H1 (cell line): ENCODE data around the gene GALNT17.

Source experiments
- CEBPB ChIP-seq: IDR thresholded peaks from 2 replicates; pipeline ENCODE4 v1.6.1; 2012; ENCODE audit warnings: low read depth, low read length
- CHD2 ChIP-seq: IDR thresholded peaks from 2 replicates; pipeline ENCODE4 v1.6.1; 2012; ENCODE audit warnings: low read length, improper control_type of control experiment
- EP300 ChIP-seq, 2 experiments: IDR thresholded peaks; 1 replicate in 1 of 2; 2 replicates in 1 of 2; pipeline ENCODE4 v1.6.1; 2011 to 2012; ENCODE audit warnings: low read depth in 2 of 2, low read length in 2 of 2, mild to moderate bottlenecking in 2 of 2, borderline replicate concordance in 1 of 2, inconsistent platforms in 1 of 2, moderate library complexity in 1 of 2
- GTF2F1 ChIP-seq: IDR thresholded peaks from 2 replicates; pipeline ENCODE4 v1.6.1; 2012; ENCODE audit warnings: low read depth, low read length, improper control_type of control experiment, borderline replicate concordance
- MAX ChIP-seq: IDR thresholded peaks from 2 replicates; pipeline ENCODE4 v1.6.1; 2012; ENCODE audit warnings: inconsistent platforms
- POLR2AphosphoS5 ChIP-seq: IDR thresholded peaks from 2 replicates; pipeline ENCODE4 v1.6.1; 2011; ENCODE audit warnings: low read depth, low read length
- SIX5 ChIP-seq: IDR thresholded peaks from 2 replicates; pipeline ENCODE4 v1.6.1; 2011; ENCODE audit warnings: mild to moderate bottlenecking, low read depth, low read length

GRCh38 chr7:71385330-71385729 lies 253.4 kb downstream of the GALNT17 start:
- no peak for TF ChIP-seq SIX5
- no peak for TF ChIP-seq GTF2F1
- no peak for TF ChIP-seq CEBPB
- no peak for TF ChIP-seq MAX
- no peak for TF ChIP-seq EP300 (IDR thresholded peaks at IDR 0.05; ENCODE audit: borderline replicate concordance in 1 of 2, low read depth in 2 of 2, low read length in 2 of 2)
- TF ChIP-seq POLR2AphosphoS5 = no peak
- TF ChIP-seq CHD2 = no peak
